ENCODE measurements around the gene FAM217B. TPM values are rescaled to one million over a fixed set of nuclear protein-coding genes. Genes with fewer than 3 reads are reported as not detected.
A peak's percentile ranks its signal among the peaks of the same experiment; 100 is the strongest.
"Not testable (repeated sequence)": the region's sequence is repeated elsewhere in the genome, so short reads cannot be mapped to it uniquely, and the experiment has no call there.

FAM217B gene
- total RNA-seq, 1 donor from 2014 or later: 12.8 TPM

DNA sequence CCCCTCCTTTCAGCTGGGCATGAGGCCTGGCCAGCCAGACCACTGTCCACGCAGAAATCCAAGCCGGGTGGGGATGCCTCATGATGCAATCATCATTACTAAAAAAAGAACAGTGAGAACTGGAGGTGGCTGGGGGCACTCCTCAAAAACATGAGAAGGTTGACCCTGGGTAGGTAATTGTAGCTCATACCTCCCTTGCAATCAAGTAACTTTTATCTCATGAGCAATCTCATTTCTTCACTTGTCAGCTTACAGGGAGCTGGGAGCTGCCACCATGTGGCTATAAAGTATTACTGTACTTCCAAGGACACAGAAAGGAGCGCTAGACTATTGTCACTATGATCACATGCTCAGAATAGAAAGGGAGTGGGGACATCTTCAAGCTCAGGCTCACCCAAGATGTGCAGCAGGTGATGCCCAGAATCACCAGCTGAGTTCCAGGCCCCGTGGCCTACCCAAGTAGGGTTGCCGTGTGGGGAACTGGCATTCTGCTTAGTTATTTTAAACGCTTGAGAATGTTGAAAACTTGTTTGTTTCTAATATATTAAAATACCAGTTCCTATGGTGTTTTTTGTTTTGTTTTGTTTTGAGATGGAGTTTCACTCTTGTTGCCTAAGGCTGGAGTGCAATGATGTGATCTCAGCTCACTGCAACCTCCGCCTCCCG, 15.1 kb downstream of the FAM217B start:
- H3K9me3 ChIP-seq: no peaks in the 10 kb centered on the region
- H3K27ac ChIP-seq: no peak overlapping the region
- DNase-seq (ENCODE audit: extremely low spot score in 2 of 2): no peak
- intact Hi-C loops (cut with DNase I): no loop called here
- H3K4me3 ChIP-seq: no peak overlapping the region
- TF ChIP-seq POLR2A (IDR thresholded peaks at IDR 0.05) (no peak), POLR2AphosphoS5 (IDR thresholded peaks at IDR 0.05; ENCODE audit: insufficient read depth in 1 of 2, low read depth in 1 of 2) (no peak)
- TF ChIP-seq, protein P1, sequence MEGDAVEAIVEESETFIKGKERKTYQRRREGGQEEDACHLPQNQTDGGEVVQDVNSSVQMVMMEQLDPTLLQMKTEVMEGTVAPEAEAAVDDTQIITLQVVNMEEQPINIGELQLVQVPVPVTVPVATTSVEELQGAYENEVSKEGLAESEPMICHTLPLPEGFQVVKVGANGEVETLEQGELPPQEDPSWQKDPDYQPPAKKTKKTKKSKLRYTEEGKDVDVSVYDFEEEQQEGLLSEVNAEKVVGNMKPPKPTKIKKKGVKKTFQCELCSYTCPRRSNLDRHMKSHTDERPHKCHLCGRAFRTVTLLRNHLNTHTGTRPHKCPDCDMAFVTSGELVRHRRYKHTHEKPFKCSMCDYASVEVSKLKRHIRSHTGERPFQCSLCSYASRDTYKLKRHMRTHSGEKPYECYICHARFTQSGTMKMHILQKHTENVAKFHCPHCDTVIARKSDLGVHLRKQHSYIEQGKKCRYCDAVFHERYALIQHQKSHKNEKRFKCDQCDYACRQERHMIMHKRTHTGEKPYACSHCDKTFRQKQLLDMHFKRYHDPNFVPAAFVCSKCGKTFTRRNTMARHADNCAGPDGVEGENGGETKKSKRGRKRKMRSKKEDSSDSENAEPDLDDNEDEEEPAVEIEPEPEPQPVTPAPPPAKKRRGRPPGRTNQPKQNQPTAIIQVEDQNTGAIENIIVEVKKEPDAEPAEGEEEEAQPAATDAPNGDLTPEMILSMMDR (IDR thresholded peaks at IDR 0.05): no peak
- H3K27me3 ChIP-seq: no peaks in the 10 kb centered on the region
- H3K4me1 ChIP-seq: no peaks in the 10 kb centered on the region
- H3K36me3 ChIP-seq: no peaks in the 10 kb centered on the region

DNA sequence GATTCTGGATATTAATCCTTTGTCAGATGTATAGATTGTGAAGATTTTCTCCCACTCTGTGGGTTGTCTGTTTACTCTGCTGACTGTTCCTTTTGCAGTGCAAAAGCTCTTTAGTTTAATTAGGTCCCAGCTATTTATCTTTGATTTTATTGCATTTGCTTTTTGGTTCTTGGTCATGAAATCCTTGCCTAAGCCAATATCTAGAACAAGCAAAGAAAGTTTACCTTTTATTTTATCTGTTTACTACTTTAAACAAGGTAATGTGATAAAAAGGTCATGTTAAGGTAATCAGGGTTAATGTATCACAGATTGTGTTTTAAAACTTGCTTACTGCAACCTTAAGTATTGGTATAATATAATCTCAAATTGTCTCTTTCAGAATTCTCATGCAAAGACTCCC, 17.4 kb downstream of the FAM217B start:
- H3K4me3 ChIP-seq; H3K27me3 ChIP-seq; H3K4me1 ChIP-seq; H3K9me3 ChIP-seq; H3K27ac ChIP-seq; intact Hi-C loops (cut with DNase I); H3K36me3 ChIP-seq; DNase-seq (ENCODE audit: extremely low spot score in 2 of 2): not testable (repeated sequence)

DNA sequence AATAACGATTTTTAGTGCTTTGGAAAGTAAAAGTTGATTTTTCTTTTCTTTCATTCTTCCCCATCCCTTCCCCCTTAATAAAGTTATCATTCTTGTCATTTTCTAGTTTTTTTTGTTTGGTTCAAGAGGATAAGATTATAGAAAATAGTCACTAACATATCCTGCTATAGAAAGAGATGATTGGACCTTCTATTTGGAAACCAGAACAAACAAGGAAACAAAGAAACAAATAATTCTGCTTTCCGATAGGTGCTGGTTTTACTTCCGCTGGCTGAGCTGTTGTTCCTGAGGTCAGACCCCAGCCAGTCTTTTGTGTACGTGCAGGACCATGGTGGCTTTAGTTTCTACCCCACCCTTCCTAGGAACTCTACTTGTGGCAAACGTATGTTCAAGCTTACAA, 17.9 kb downstream of the FAM217B start, which contains the start of gene CDH26:
Gene CDH26 (plus strand): TSS at position 301 of the 400 bp plus-strand sequence. CDS start 304 bp downstream, outside the sequence.
- H3K9me3 ChIP-seq: no peaks in the 10 kb centered on the region
- H3K27ac ChIP-seq: no peak within 1 kb of the TSS
- peaks cover 7% of the 10 kb centered on the region for H3K4me1 ChIP-seq
- TF ChIP-seq, protein P1 (IDR thresholded peaks at IDR 0.05): no peak
- no peak for TF ChIP-seq POLR2AphosphoS5 (IDR thresholded peaks at IDR 0.05; ENCODE audit: insufficient read depth in 1 of 2, low read depth in 1 of 2)
- no peak for TF ChIP-seq POLR2A (IDR thresholded peaks at IDR 0.05)
- intact Hi-C loops (cut with DNase I): no loop called here
- no peak for DNase-seq (ENCODE audit: extremely low spot score in 2 of 2)
- H3K27me3 ChIP-seq: no peaks in the 10 kb centered on the region
- H3K4me3 ChIP-seq: no peak within 1 kb of the TSS
- H3K36me3 ChIP-seq: no peaks in the 10 kb centered on the region

DNA sequence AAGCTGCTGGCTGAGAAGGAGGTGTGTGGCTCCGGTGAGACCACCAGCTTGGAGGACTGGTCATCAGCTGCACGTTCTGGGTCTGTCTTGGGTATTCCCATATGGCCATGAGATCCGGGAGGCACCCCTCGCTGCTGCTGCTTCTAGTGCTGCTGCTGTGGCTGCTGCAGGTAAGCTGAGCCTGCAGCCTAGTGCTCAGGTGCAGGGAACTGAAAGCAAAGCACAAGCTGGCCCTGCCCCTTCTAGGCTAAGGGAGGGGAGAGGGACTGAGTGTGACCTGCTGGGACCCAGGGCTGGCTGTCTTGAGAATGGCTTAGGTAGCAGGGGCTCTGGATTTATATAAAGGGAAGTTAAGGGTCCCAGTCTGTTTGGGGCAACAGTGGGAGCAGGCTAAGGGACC, 18.4 kb downstream of the FAM217B start:
- H3K36me3 ChIP-seq: no peaks in the 10 kb centered on the region
- peaks cover 7% of the 10 kb centered on the region for H3K4me1 ChIP-seq
- H3K9me3 ChIP-seq: no peaks in the 10 kb centered on the region
- no peaks in the 10 kb centered on the region for H3K27me3 ChIP-seq
- TF ChIP-seq POLR2A (IDR thresholded peaks at IDR 0.05): no peak
- TF ChIP-seq, protein P1 (IDR thresholded peaks at IDR 0.05): no peak
- no peak for TF ChIP-seq POLR2AphosphoS5 (IDR thresholded peaks at IDR 0.05; ENCODE audit: insufficient read depth in 1 of 2, low read depth in 1 of 2)
- no peak overlapping the region for H3K27ac ChIP-seq
- no peak overlapping the region for H3K4me3 ChIP-seq
- intact Hi-C loops (cut with DNase I): no loop called here
- DNase-seq (ENCODE audit: extremely low spot score in 2 of 2): no peak

DNA sequence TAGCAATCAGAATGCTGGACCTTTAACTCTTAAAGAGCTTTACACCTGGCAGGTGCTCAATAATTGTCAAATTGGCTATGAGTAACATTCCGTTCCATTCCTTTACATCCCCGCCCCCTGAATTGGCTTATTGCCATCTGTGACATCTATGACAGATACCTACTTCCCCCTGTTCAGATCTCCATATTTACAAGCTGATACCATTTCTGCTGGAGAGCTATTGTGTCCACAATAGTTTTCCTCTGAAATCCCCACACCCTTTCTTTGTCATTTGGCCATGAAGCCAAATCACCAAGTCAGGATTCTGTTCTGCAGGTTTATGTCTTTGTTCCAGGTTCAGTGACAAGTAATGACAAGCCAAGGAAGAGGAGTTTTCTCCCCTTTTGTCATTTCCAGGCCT, 21.2 kb downstream of the FAM217B start:
- Histone ChIP-seq H3K27me3 (no peaks in the 10 kb centered on the region), H3K9me3 (no peaks in the 10 kb centered on the region), H3K27ac (no peak overlapping the region), H3K4me1 (peaks cover 7% of the 10 kb centered on the region), H3K36me3 (no peaks in the 10 kb centered on the region), H3K4me3 (no peak overlapping the region)
- TF ChIP-seq, protein P1 (IDR thresholded peaks at IDR 0.05): no peak
- peak in 1 of 2 donors; percentile 41 for TF ChIP-seq POLR2AphosphoS5 (IDR thresholded peaks at IDR 0.05; ENCODE audit: insufficient read depth in 1 of 2, low read depth in 1 of 2)
- TF ChIP-seq POLR2A (IDR thresholded peaks at IDR 0.05): no peak
- intact Hi-C loops (cut with DNase I): no loop called here
- no peak for DNase-seq (ENCODE audit: extremely low spot score in 2 of 2)
